Subcutaneous abdominal adipose tissue (tissue), 5 donors: ENCODE data around the gene SEMA5B.
A peak's percentile ranks its signal among the peaks of the same experiment; 100 is the strongest.

Experiments used
- H3K27ac ChIP-seq: one replicate; pipeline ENCODE4 v1.7.0; 2013; ENCODE audit warnings: low read depth, mild to moderate bottlenecking, inconsistent platforms, low read length, moderate library complexity
- H3K27me3 ChIP-seq, 5 donors: one replicate each; pipeline ENCODE4 v1.7.0; 2013; ENCODE audit warnings: low read length in 5 of 5, inconsistent platforms in 1 of 5; ENCODE audit not compliant: control insufficient read depth in 5 of 5, insufficient read depth in 4 of 5
- H3K36me3 ChIP-seq, 5 donors: one replicate each; pipeline ENCODE4 v1.7.0; 2013; ENCODE audit warnings: low read length in 5 of 5; ENCODE audit not compliant: control insufficient read depth in 5 of 5, insufficient read depth in 5 of 5
- H3K4me1 ChIP-seq, 5 donors: one replicate each; pipeline ENCODE4 v1.7.0; 2013; ENCODE audit warnings: low read length in 5 of 5, mild to moderate bottlenecking in 3 of 5, moderate library complexity in 1 of 5; ENCODE audit not compliant: control insufficient read depth in 5 of 5, insufficient read depth in 5 of 5
- H3K4me3 ChIP-seq, 5 donors: one replicate each; pipeline ENCODE4 v1.7.0; 2013; ENCODE audit warnings: low read length in 5 of 5, low read depth in 1 of 5
- H3K9ac ChIP-seq, 5 donors: one replicate each; pipeline ENCODE4 v1.7.0; 2013; ENCODE audit warnings: low read length in 5 of 5, mild to moderate bottlenecking in 4 of 5, moderate library complexity in 3 of 5
- H3K9me3 ChIP-seq, 5 donors: one replicate each; pipeline ENCODE4 v1.7.0; 2013; ENCODE audit warnings: low read length in 5 of 5; ENCODE audit not compliant: control insufficient read depth in 5 of 5
- donor health status: healthy.
- donor health status: healthy.
- donor health status: healthy.
- donor health status: healthy.
- donor health status: healthy.

Gene SEMA5B

DNA sequence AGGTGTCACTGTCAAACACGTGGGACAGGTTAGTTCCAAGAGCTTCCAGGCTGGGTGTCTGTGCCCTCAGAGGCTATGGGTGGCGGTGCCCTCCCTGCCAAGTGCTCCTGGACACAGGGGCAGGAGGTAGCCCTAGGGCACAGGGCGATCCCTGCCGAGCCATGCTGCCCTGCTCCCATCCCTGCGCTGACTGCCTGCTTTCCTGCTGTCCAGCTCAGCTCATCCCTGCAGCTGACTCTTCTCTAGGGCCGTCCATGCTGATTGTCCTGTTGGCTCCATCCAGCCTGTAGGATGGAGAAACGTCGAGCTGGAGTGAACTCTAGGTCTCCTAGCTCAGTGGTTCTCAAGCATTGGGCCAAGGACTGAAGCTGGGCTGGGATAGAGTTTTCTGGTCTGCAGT is 42.9 kb upstream of the SEMA5B start:
- H3K9ac ChIP-seq: no peak overlapping the region
- H3K4me3 ChIP-seq: no peak overlapping the region
- H3K27ac ChIP-seq: no peak overlapping the region
- peaks cover 4 to 32% (median 18%) of the 10 kb centered on the region in 5 donors for H3K4me1 ChIP-seq
- no peaks in the 10 kb centered on the region for H3K9me3 ChIP-seq
- no peaks in the 10 kb centered on the region for H3K27me3 ChIP-seq
- H3K36me3 ChIP-seq: no peaks in the 10 kb centered on the region

- H3K27ac ChIP-seq: no peak overlapping the region
- H3K9me3 ChIP-seq: no peaks in the 10 kb centered on the region
- no peaks in the 10 kb centered on the region for H3K27me3 ChIP-seq
- H3K36me3 ChIP-seq: no peaks in the 10 kb centered on the region
- peaks cover 4 to 32% (median 18%) of the 10 kb centered on the region in 5 donors for H3K4me1 ChIP-seq
- H3K9ac ChIP-seq: no peak overlapping the region
- peak overlapping the region in 2 of 5 donors; percentile 80 to 90 for H3K4me3 ChIP-seq
Measured at GRCh38 chr3:123068601-123069381, 41.2 kb upstream of the SEMA5B start.

DNA sequence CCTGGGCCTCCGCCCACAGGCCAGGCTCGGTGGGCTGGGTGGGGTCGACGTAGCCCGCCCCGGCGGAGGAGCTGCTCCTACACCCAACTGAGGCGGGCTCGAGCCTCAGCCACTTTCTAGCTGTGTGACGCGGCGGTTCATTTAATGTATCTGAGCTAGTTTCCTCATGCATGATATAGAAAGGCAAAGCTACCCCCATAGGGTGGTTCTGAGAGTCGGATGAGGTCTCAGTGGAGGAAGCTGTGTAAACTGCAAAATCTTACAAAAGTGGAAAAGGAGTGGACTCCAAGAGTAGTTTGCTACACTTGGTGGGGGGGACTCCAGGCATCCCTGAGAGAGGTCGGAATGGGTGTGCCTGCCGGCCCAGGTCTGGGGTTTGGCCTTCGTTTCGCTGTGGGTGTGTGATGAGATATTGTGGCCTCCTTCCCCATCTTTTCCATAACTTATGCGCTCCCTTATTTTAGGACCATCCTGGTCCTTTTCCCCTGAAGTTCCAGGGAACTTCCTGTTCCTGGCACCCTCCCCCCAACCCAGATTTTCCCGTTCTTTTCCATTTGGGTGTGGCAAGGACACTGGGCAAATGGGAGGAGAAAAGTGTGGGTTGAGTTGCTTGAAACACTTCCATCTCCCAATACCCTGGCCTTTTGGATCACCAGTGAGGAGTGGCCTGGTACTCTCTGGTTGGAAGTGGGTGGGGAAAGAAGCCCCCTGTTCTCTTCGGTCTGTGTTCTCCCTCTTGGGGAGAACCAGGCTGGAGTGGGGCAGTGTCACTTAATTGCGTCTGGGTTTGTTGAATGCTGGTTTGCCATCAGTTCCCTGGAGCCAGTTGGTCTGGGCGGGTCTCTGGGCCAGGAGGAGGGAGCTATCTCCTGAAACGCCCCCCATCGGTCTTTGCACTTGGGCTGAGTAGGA is 40.4 kb upstream of the SEMA5B start:
- Histone ChIP-seq H3K4me1 (peaks cover 4 to 32% (median 18%) of the 10 kb centered on the region in 5 donors), H3K27me3 (no peaks in the 10 kb centered on the region), H3K4me3 (peak overlapping the region; percentile 49 to 90 (median 81)), H3K36me3 (no peaks in the 10 kb centered on the region), H3K9ac (peak overlapping the region in 4 of 5 donors; percentile 11 to 89 (median 76)), H3K9me3 (no peaks in the 10 kb centered on the region), H3K27ac (peak overlapping the region; percentile 41)

DNA sequence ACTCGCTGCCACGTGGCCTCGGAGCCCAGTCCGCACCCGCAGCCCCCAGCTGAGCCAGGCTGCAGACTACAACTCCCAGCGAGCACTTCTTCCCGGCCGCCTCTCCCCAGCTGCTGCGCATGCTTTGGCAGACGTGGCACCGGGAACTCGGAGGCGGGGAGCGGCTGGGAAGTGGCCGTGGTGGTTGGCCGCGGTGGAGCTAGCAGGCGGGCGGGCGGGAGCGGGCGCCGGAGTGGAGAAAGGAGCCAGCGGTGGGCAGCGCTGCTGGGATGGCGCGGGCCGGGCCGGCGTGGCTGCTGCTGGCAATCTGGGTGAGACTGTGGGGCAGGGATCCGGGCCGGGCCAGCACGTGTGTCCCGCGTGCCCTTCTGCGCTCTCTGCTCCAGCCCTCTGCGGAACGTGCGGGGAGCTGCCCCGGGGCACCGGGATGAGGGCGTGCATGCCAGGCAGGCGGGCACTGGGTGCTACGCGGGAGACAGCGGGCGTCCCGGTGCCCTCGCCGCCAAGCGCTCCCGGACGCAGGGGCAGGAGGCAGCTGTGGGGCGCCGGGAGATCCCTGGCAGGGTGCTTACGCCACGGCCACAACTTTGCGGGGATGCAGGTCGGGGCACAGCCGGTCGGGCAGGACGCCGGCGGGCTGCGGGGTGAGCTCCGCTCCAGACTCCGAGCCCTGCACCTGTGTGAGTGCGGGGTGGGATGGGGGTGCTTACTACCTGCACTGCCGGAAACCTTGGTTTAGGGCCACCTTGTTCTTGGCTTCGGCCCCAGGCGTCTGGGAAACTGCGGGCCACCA is 39.5 kb upstream of the SEMA5B start, which contains the start of gene PDIA5:
Gene PDIA5, plus strand, starts transcription at position 130 of the 793 bp plus-strand sequence. Its CDS starts 140 bp downstream, at position 270.
- Histone ChIP-seq H3K9ac (peak within 1 kb of the TSS; percentile 44 to 89 (median 68)), H3K9me3 (no peaks in the 10 kb centered on the region), H3K27me3 (no peaks in the 10 kb centered on the region), H3K4me3 (peak within 1 kb of the TSS; percentile 49 to 90 (median 81)), H3K4me1 (peaks cover 4 to 27% (median 18%) of the 10 kb centered on the region in 5 donors), H3K36me3 (no peaks in the 10 kb centered on the region), H3K27ac (peak within 1 kb of the TSS; percentile 44)

DNA sequence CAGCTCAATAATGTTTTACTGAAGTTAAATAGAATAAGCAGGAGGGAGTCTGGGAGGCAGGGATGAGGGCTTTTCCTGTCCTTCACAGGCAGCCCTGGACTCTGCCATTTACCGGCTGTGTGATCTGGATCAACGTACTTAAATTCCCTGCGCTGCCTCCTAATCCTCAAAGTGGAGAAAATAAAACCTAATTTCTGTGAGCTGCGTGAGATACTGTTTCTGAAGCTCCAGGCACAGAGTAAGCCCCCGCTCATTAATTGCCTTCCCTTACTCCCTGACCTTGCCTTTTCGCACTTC is 39.0 kb upstream of the SEMA5B start:
- no peaks in the 10 kb centered on the region for H3K27me3 ChIP-seq
- H3K4me1 ChIP-seq: peaks cover 4 to 23% (median 18%) of the 10 kb centered on the region in 5 donors
- peak overlapping the region; percentile 42 to 90 (median 81) for H3K4me3 ChIP-seq
- peak overlapping the region; percentile 44 for H3K27ac ChIP-seq
- H3K36me3 ChIP-seq: no peaks in the 10 kb centered on the region
- H3K9ac ChIP-seq: peak overlapping the region in 4 of 5 donors; percentile 27 to 89 (median 46)
- no peaks in the 10 kb centered on the region for H3K9me3 ChIP-seq

GRCh38 chr3:123064914-123065313 is 37.4 kb upstream of the SEMA5B start:
- Histone ChIP-seq H3K4me3 (no peak overlapping the region), H3K27me3 (no peaks in the 10 kb centered on the region), H3K9me3 (no peaks in the 10 kb centered on the region), H3K9ac (no peak overlapping the region), H3K36me3 (no peaks in the 10 kb centered on the region), H3K4me1 (peaks cover 4 to 22% (median 18%) of the 10 kb centered on the region in 5 donors), H3K27ac (no peak overlapping the region)

DNA sequence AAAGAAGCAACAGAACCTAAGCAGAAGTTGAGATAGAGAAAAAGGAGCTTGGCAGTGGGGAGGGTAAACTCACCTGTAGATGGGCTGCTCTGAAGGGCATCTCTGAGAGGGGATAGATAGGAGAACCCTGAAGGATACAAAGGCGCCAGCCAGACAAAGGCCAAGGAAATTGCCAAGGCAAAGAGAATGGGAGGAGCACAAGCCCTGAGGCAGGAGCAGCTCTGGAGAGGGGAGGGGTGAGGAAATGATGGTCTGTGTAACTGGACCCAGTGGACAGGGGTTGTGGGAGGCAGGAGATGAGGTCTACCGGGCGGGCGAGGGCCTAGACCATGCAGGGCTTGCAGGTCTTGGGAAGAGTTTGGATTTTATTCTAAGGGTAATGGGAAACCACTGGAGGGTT is 36.9 kb upstream of the SEMA5B start:
- Histone ChIP-seq H3K9ac (no peak overlapping the region), H3K9me3 (no peaks in the 10 kb centered on the region), H3K27ac (no peak overlapping the region), H3K4me1 (peaks cover 4 to 22% (median 18%) of the 10 kb centered on the region in 5 donors), H3K4me3 (no peak overlapping the region), H3K36me3 (no peaks in the 10 kb centered on the region), H3K27me3 (no peaks in the 10 kb centered on the region)

DNA sequence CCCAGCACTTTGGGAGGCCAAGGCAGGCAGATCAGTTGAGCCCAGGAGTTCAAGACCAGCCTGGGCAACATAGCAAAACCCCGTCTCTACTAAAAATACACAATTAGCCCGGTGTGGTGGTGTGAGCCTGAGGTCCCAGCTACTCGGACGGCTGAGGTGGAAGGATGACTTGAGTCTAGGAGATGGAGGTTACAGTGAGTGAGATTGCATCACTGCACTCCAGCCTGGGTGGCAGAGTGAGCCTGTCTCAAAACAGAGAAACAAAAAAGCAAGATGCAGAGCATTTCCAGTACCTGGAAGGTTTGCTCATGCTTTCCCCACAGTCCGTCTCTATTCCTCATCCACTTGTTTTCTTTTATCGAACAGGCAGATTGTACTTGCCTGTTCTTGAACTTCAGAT is 35.5 kb upstream of the SEMA5B start:
- peaks cover under 1 to 16% (median 14%) of the 10 kb centered on the region in 5 donors for H3K4me1 ChIP-seq
- no peaks in the 10 kb centered on the region for H3K36me3 ChIP-seq
- H3K27me3 ChIP-seq: no peaks in the 10 kb centered on the region
- H3K9ac ChIP-seq: no peak overlapping the region
- H3K9me3 ChIP-seq: no peaks in the 10 kb centered on the region
- H3K4me3 ChIP-seq: no peak overlapping the region
- H3K27ac ChIP-seq: no peak overlapping the region

DNA sequence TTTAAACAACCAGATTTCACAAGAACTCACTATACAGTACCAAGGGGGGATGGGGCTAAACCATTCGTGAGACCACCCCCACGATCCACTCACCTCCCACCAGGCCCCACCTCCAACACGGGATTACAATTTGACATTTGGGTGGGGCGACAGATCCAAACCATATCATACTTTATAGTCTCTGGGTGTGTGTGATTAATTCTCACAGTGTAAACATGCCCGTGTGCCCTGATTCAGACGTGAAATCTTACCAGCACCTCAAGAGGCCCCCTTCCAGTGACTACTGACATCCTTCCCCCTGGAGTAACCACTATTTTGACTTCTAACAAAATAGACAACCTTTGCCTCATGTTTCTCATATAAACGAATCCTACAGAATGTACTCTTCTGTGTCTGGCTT is 34.3 kb upstream of the SEMA5B start:
- no peaks in the 10 kb centered on the region for H3K9me3 ChIP-seq
- H3K4me1 ChIP-seq: peaks cover 0 to 6% (median 5%) of the 10 kb centered on the region in 5 donors
- no peak overlapping the region for H3K9ac ChIP-seq
- no peak overlapping the region for H3K4me3 ChIP-seq
- no peak overlapping the region for H3K27ac ChIP-seq
- no peaks in the 10 kb centered on the region for H3K27me3 ChIP-seq
- no peaks in the 10 kb centered on the region for H3K36me3 ChIP-seq
